Daoy (cell line): ENCODE measurements around the gene PITPNM3. TPM values are rescaled to one million over a fixed set of nuclear protein-coding genes. Genes with fewer than 3 reads are reported as not detected.

Experiments
- DNase-seq: peaks from one replicate; pipeline ENCODE4 v3.0.0-alpha.2; 2015; ENCODE audit warnings: low read depth
- total RNA-seq: library from RNA; depleted of rRNA; stranded (reverse); fragments of >200 nt; shearing (Covaris generic); gene quantifications from 2 replicates; pipeline ENCODE4 v1.2.3, GENCODE V29; 2014

The PITPNM3 gene
- total RNA-seq, 1 experiment from 2014 or later: 0.51 TPM

DNA sequence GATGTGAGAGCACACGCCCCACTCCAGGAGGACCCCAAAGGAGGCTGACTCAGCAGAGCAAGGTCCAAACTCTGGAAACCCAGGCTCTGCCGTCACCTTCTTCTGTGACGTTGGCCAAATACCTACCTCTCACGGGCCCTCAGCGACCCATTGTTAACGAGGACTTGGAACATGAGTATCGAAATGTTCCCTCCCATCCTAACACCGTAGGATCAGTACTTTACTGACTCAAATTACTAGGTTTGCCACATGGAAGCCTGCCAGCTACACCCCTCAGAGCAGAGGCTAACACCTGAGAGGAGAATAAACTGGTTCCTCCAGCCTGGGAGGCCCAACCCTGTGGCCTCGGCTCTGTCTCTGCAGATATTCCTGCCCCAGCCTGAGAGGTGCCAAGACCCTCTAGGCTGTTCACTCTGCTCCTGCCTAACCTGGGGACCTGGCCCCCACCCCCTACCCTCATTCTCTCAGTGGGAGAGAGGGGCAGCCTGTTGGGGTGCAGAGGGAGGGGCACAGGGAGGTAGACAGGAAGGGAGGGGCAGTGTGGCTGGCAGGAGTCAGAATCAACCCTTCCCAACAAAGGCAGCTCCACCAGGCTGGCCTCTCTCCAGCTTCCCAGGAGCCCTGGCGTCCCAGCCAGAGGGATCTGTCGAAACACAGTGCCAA, 4.4 kb downstream of the PITPNM3 start:
- no peak for DNase-seq

DNA sequence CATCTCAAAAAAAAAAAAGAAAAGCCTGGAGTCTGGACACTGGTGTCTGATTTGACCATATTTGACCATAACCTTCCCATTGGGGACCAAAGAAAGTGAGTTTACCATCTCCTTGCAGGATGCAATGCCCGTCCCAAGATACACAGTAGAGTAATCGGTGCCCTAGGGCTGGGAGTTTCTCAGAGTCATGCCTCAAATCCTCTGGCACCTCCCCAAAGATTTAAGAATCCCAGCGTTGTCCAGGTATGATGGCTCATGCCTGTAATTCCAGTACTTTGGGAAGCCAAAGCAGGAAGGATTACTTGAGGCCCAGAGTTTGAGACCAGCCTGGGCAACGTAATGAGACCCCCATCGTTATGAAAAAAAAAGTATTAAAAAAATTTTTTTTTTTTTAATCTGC, 5.0 kb downstream of the PITPNM3 start:
- no peak for DNase-seq

DNA sequence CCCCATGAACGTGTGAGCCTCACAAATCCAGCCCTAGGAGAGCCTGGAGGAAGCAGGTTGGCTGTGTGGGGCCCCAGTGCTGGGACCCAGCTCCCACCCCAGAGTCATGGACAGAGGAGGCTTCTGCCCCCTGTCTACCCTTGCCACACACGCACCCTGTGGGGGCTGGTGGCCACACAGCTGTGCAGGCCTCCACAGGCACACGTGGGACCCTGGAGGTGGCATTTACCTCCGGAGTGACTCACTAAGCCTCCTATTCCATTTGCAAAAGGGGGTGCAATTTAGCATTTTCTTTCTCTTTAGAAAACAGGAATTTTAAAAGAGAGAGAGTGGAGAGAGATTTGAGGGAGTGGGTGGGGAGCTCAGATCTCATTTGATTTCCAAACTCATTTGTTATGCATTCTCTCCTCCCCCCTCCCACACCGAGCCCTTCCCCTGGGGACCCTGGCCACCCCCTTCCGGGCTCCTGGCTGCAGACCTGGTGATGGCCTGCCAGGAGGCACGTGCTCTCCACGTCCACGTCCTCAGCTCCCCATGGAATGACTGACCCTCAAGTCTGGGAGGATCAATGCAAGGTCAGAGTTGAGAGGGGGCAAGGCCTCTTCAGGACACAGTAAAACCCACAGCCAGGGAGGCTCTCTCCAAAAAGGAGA, 6.8 kb downstream of the PITPNM3 start:
- no peak for DNase-seq

DNA sequence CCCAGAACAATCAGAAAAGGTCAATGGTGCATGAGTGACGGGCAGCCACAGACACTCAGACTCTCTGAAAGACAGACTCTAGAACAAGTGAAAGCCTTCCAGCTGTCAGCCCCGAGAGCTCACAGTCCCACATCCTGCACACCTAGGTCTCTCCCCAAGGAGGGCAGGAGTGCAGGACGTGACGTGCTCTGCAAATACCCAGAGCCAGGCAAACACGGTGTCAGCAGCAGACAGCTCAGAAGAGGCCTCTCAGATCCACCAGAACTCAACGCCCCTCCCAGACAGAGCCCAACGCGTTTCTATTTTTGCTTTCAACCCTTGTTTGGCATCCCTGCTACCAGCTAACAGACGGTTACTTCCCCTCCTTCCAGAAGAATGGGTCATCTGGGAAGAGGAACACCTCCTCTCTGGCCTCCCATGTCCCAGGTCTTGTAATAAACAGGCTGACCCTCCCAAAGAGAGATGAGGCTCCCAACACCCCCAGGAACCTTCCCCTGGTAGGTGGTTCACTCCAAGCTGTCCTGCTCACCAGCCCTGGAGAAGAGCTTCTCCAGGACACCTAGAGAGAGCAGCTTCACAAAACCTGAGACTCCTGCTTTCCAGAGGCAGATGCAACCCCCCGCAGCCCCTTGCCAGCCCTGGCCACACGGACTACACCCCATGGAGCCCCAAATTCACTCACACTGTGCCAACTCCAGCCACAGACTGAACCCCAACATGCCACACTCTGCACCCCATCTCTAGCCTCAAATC, 7.6 kb downstream of the PITPNM3 start:
- DNase-seq: no peak

DNA sequence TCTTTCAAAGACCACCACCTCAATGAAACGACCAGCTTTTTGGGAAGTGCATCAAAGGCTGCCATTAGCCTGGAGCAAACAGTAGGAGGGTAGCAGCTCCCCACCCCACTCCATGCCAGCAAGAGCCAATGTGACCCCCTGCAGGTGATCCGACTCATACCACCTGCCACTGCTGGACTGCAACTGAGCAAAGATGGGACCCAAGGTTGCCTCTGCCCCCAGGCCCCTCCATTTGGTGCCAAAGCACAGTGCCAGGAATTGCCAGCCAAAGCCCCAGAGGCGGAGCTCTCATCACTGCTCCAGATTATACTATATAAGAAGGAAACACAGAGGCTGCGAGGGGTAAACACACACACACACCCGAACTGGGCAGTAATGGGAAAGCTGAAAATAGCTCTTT, 8.3 kb downstream of the PITPNM3 start:
- no peak for DNase-seq

DNA sequence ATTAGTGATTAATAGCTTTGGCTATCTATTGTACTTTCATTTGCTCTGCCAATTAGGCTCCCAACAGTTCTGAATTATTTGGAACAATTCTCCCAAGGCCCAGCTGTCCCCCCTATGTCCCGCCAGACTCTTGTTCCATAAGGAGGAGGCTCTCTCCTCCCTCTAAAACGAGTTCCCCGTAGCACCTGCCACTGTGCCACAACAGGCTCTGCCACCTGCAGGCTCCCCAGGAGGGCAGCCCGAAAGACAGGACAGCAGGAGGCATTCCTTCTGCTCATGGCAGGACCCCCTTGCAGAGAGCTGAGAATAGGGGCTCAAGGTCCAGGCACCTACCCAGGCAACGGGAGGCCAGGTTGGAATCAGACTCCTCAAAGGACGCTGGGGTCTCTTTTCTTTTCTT, 9.0 kb downstream of the PITPNM3 start:
- DNase-seq: no peak

DNA sequence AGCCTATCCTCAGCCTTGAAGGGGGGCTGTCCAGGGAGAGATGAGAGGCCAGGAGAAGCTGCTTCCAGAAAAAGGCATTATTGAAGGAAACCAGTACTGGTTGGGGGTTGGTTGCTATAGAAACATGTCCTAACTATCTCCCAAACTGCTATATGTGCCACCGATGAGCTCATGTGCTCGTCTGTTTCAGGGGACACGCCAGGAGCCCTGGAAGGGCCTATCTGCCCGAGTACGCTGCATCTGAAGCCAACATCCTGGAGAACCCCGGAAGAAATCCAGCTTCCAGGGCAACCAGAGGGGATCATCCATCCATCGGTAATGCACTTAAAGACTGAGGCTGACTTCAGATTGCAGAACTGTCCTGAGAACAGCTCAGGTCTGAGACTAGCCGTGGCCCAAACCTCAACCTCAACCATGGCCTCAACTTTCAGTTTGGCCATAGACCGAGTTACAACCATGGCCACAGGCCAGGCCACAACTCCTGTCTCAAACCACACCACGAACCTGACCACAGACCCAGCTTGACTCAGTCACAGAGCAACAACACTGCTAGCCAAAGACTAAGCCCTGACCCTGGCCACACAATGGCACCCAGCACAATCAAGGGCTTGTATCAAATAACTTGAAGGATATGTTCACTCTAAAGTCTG, 10.2 kb downstream of the PITPNM3 start:
- DNase-seq: peak; percentile 65

DNA sequence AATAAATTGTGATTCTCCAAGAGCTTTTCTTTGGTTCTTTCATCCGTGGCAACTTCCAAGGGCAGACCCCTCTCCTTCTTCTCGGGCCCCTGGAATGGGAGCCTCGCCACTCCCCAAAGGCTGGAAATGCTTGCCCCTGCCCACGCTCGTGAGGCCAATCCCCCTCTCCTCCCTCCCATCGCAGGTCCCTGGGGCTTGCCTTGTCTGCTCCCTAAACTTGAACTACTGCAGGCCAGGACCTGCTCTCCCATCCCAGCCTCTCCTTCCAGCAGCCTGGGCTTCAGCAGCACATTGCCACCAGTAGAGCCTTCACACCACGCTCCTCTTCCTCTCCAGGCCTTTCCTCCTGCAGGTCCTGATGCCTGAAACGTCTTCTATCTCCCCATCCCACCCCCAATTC, 11.1 kb downstream of the PITPNM3 start:
- DNase-seq: no peak

DNA sequence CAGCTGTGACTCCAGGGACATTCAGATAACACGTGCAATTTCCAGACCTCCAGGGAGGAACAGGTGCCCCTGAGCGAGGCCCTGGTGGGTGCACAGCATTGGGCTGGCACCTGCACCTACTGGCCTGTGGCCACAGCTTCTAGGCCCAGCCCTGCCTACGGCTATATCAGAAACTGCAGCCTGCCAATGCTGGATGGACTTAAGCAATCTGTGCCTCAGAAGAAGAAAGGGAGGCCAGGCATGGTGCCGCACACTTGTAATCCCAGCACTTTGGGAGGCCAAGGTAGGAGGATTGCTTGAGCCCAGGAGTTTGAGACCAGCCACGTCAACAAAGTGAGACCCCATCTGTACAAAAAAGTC, 12.4 kb downstream of the PITPNM3 start:
- DNase-seq: no peak

DNA sequence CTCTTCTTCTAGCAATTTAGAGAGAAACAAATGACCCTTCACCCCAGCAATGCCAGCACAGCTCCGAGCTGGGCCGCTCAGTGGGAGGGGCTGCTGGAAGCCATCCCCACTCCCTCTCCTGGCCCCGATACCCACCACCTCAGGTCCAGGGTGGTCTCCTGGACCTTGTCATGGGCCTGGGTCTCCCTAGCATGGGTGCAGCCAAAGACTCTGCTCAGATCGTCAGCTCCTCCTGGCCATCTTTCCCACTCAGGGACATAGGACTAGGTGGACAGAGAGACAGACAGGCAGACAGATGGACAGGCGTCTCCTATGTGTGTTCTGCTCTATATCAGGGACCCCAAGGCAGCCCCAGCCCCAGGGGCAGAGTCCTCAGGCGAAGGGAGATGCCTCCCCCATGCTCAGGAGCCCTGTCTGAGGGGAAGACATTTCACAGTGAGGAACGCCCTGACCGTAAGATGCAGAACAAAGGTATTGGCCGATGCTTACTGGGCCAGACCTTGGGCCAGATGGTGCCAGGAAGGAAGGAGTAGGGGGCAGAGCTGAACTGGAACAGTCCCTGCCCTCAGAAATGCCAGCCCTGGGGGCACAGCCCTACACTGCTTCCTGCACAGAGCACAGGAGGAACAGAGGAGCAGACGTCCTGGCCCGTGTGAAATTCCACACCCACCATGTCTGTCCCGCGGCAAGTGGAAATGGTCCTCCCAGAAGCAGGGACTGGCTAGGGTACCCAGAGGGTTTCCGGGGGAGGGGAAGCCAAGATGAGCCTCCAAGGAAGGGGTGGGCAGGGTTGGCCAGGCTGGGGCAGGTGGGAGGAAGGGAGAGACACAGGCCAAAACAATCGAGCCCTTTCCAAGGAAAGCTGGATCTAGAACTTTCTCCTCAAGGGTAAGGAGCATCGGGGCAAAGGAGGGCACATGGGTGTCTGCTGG, 13.0 kb downstream of the PITPNM3 start:
- DNase-seq: no peak

DNA sequence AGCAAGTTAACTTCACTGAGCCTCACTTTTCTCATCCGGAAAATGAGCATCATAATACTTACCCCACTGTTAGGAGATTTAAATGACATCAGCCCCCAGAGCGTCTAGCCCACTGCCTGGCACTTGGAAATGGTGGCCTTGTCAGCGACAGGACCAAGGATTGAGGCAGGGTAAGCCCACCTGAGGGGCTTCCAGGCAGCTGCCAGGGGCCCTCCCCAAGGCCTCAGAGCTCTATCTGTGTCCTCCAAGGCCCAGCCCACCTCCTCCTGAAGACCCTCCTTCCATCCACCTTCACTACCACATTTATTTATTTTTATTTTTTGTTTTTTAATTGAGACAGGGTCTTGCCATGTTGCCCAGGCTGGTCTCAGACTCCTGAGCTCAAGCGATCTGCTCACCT, 13.8 kb downstream of the PITPNM3 start:
- DNase-seq: no peak

DNA sequence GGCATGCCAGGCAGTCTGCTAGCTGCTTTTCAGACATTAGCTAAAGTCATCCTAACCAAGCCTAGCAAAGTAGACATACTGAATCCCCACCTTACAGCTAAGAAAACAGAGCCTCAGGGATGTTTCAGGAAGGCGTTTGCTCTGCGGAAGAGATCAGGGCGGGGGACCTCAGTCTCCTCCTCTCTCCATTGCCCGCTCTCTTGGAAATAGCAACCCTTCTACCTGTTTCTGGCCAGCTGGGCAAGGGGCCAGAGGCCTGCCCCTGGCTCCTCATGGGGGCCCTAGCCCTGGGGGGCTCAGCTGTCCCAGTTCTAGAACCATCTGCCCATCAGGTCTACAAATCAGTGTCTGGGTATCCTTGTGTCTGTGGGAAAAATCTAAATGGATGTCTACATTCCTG, 14.5 kb downstream of the PITPNM3 start:
- no peak for DNase-seq

DNA sequence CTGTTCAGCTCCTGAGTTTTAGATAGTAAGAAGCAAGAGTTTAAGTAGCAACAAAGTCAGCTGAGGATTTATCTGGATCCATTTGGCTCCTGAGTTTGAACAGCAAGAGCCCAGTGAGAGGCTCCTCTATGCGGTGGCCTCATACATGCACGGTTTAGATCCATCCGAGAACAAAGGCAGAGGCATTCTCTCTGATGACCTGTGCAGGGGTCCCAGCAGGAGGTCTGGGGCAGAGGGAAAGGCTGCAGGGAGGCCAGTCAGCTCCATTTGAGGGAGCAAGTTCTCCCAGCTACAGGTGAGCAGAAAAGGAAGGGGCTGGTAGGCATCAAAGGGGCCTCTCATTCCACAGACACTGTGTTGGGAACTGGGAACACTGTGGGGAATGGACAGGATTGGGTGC, 16.5 kb downstream of the PITPNM3 start:
- no peak for DNase-seq

DNA sequence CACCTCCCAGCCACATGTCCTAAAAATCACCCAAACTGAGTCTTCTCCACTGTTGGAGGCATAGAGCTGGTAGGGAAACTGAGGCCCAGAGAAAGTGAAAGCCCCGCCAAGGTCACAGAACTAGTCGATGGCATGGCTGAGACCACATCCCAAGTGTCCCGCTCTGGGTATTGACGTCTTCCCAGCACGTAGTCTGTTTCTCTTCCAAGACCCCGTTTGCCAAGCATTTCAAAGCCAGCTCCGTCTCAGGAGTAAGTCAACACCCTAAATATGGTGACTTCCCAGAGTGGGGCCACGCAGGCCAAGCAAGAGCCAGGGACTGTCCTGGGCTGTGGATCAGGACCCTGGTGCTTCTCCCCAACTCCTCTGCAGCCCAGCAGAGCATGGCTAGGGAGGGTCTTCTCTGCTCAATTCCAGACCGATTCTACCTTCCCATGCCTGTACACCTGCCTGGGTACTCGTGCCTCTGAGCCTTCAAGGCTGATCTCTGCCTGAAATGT, 19.7 kb downstream of the PITPNM3 start:
- no peak for DNase-seq

DNA sequence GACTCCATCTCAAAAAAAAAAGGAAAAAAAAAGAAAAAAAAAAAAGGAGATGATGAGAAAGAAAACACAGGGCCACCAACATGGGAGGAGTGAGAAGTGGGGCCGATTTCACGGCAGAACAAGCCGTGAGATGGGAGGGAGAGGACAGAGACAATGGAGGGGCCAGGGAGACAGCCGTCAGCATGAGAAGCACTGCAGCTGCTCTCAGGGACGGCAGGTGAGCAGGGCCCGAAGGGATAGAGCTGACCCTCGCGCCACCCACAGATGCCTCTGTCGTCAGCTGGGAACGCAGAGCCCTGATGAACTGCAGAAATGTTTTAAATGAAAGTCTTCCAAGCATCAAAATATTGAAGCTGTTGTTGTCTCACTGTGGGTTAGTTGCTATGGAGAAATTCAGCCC, 20.3 kb downstream of the PITPNM3 start:
- DNase-seq: no peak

DNA sequence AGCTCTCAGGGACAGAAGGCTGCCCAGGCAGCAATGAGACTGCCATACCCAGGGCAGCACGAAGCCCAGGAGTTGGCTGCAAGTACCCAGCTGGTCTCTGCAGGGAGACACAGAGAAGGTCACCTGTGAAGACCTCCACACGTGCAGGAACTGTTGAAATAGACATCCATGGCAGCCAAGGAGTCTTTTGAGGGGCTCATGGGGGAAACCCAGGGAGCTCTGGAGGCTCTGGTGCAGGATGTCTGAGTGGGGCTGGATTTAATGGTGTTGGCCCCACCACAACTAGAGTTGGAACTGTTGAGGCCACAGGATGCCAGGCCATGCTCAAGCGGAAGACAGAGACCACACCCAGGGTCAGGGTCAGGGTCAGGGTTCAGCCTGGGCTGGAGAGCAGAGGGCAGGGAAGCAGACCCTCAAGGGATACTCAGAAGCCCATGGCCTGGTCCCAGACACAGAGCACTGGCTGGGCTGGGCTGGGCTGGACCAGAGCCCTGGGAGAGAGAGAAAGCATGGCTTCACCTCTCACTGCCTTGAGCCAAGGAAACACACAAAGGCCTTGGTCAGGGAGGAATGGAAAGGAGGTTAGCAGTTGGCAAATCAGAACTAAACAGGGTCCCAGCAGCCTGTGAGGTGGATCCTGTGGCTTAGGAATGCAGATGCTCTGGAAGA, 21.4 kb downstream of the PITPNM3 start:
- no peak for DNase-seq

DNA sequence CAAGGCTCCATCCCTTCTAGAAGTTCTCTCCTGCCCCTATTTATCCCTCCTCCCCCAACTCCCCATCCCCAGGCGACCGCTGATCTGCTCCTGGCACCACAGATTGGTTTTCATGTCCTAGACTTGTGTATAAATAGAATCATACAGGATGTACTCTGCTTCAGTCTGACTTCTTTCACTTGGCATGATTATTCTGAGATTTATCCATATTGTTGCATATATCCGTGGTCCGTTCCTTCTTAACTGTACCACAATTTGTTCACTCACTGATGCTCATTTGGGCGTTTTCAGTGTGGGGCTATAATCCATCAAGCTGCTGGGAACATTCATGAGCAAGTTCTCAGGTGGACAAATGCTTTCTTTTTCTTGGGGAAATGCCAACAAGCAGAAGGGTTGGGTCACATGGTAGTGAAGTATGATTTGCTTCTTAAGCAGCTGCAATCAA, 23.9 kb downstream of the PITPNM3 start:
- DNase-seq: no peak

DNA sequence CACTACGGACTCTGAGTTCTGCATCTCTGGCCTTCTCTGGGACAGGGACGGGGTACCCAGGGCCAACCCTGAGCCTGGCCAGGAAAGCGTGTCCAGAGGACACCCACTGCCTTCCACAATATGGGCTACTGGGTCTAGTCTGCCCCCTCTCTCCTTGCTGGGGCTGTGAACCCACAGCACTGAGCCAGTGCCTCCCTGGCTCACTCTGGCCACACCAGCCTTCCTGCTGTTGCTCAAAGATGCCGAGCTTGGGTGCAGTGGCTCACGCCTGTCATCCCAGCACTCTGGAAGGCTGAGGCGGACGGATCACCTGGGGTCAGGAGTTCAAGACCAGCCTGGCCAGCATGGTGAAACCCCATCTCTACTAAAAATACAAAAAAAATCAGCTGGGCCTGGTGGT, 24.8 kb downstream of the PITPNM3 start:
- DNase-seq: no peak

DNA sequence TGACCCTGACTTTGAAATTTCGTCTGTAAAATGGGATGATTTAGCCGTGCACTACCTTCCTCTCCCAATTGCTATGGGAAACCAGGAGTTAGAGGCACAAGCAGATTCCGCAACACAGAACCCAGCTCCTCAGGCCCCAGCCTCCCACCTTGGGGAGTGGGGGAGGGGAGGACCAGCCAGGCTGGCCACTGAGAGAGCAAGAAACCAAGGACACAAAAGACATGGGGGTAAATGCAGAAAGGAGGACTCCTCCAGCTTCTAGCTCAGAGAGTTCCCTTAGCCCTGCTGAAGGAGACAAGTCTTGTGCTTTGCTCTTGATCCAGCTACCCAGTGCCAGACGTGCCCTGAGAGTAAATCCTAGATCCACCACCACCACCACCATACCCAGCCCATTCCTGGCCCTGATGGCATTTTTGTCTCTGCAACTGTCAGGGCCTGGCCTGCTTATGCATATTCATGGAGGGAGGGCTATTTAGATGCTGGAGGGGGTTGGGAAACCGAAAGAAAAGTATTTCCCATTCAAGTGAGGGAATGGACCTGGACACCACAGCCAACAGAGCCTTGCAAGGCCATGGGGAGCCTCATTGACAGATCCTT, 25.9 kb downstream of the PITPNM3 start:
- no peak for DNase-seq

DNA sequence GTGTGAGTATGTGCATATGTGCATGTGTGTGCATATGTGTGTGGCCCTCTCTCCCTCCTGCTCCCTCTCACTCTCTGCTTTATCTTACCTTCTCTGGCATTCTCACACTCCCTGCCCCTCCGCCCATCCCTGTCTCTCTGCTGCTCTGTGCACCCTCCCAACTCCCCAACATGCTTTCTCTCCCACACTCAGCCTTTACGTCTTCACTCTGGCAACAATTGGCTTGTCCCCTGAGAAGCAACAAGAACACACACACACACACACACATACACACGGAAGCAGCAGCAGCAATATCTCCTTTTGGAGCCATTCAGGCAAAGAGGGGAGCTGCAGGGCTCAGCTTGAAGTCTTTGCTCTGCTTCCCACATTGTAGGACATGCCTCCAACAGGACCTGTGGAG, 27.8 kb downstream of the PITPNM3 start:
- no peak for DNase-seq
